OCI-LY3 (cell line): ENCODE measurements around the gene MED26.

Experiments
- EZH2phosphoT487 ChIP-seq: fragments of 200-600 bp; shearing (Covaris generic); IDR thresholded peaks from 2 replicates; pipeline ENCODE4 v1.6.1; 2018; ENCODE audit warnings: antibody characterized with exemption, mixed run types, low read depth
- TF ChIP-seq, protein P1 (sequence below): fragments of 200-600, 300-600 bp; sonication (generic); IDR thresholded peaks from 2 replicates; pipeline ENCODE4 v1.5.1; 2014; ENCODE audit warnings: antibody characterized with exemption, low read length, low read depth

DNA sequence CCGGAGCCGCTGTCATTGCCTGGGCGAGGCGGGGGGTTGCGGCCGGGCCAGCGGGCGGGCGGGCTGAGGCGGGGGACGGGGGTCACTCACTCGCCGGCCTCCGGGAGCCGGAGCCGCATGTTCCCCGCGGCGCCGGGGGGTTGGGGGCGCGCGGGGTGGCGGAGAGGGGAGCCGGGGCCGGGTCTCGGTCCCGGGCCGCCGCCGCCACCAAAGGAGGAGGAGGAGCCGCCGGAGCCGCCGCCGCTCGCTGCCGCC lies 149 bp downstream of the MED26 start:
- TF ChIP-seq, protein P1, sequence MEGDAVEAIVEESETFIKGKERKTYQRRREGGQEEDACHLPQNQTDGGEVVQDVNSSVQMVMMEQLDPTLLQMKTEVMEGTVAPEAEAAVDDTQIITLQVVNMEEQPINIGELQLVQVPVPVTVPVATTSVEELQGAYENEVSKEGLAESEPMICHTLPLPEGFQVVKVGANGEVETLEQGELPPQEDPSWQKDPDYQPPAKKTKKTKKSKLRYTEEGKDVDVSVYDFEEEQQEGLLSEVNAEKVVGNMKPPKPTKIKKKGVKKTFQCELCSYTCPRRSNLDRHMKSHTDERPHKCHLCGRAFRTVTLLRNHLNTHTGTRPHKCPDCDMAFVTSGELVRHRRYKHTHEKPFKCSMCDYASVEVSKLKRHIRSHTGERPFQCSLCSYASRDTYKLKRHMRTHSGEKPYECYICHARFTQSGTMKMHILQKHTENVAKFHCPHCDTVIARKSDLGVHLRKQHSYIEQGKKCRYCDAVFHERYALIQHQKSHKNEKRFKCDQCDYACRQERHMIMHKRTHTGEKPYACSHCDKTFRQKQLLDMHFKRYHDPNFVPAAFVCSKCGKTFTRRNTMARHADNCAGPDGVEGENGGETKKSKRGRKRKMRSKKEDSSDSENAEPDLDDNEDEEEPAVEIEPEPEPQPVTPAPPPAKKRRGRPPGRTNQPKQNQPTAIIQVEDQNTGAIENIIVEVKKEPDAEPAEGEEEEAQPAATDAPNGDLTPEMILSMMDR, result no peak
- TF ChIP-seq EZH2phosphoT487, result no peak
